Fibroblast of lung (primary cell): ENCODE measurements around the gene WWC1. TPM values are rescaled to one million over a fixed set of nuclear protein-coding genes. Genes with fewer than 3 reads are reported as not detected.

Experiments used
- DNase-seq, 2 donors: peaks; one replicate each; pipeline versions ENCODE4 v3.0.0 to v3.0.0-alpha.2; 2010; ENCODE audit warnings: low read depth in 2 of 2
- H2AFZ ChIP-seq: 2 replicates; pipeline ENCODE4 v1.5.1; 2012; ENCODE audit warnings: low read length, control low read depth, inconsistent platforms
- H3K27ac ChIP-seq: 2 replicates; pipeline ENCODE4 v1.5.1; 2011; ENCODE audit warnings: low read length, control low read depth; ENCODE audit not compliant: insufficient read depth
- H3K27me3 ChIP-seq: 2 replicates; pipeline ENCODE4 v1.5.1; 2011; ENCODE audit warnings: mild to moderate bottlenecking, low read length; ENCODE audit not compliant: control insufficient read depth, insufficient read depth
- H3K36me3 ChIP-seq: 2 replicates; pipeline ENCODE4 v1.5.1; 2011; ENCODE audit warnings: low read length; ENCODE audit not compliant: control insufficient read depth, insufficient read depth
- H3K4me1 ChIP-seq: 2 replicates; pipeline ENCODE4 v1.5.1; 2011; ENCODE audit warnings: low read length; ENCODE audit not compliant: control insufficient read depth, insufficient read depth; ENCODE audit errors: extremely low read depth
- H3K4me2 ChIP-seq: 2 replicates; pipeline ENCODE4 v1.5.1; 2011; ENCODE audit warnings: low read length, control low read depth; ENCODE audit not compliant: insufficient read depth; ENCODE audit errors: extremely low read depth
- H3K4me3 ChIP-seq, 4 experiments: fragments of 200-600 bp in 1 of 4; sonication (generic) in 1 of 4; replicated peaks in 1 of 4; 2 replicates each; pipeline ENCODE4 v1.5.1; 2011 to 2016; ENCODE audit warnings: low read length in 4 of 4, low read depth in 3 of 4, mild to moderate bottlenecking in 3 of 4, control low read depth in 2 of 4, inconsistent platforms in 1 of 4, mixed read lengths in 1 of 4; ENCODE audit not compliant: insufficient read depth in 1 of 4; ENCODE audit errors: control extremely low read depth in 1 of 4
- H3K79me2 ChIP-seq: 2 replicates; pipeline ENCODE4 v1.5.1; 2012; ENCODE audit warnings: mild to moderate bottlenecking, low read length, inconsistent platforms; ENCODE audit not compliant: control insufficient read depth, insufficient read depth
- H3K9ac ChIP-seq: 2 replicates; pipeline ENCODE4 v1.5.1; 2011; ENCODE audit warnings: mild to moderate bottlenecking, low read length, control low read depth; ENCODE audit not compliant: insufficient read depth
- H3K9me3 ChIP-seq: 2 replicates; pipeline ENCODE4 v1.5.1; 2012; ENCODE audit warnings: low read depth, low read length; ENCODE audit not compliant: control insufficient read depth, insufficient read depth
- H4K20me1 ChIP-seq: 2 replicates; pipeline ENCODE4 v1.5.1; 2011; ENCODE audit warnings: low read length; ENCODE audit not compliant: control insufficient read depth, insufficient read depth; ENCODE audit errors: extremely low read depth
- CTCF ChIP-seq, 2 donors: IDR thresholded peaks in 1 of 2; conservative IDR thresholded peaks in 1 of 2; 1 replicate in 1 of 2; 2 replicates in 1 of 2; pipeline ENCODE4 v1.5.1; 2011 to 2012; ENCODE audit warnings: low read length in 2 of 2, control low read depth in 1 of 2, inconsistent platforms in 1 of 2, low read depth in 1 of 2, mild to moderate bottlenecking in 1 of 2
- EZH2 ChIP-seq: IDR thresholded peaks from 2 replicates; pipeline ENCODE4 v1.5.1; 2012; ENCODE audit warnings: low read length, control low read depth, mild to moderate bottlenecking; ENCODE audit errors: missing control alignments
- polyA plus RNA-seq, 2 donors: library from polyadenylated mRNA; depleted of rRNA in 1 of 2; stranded (reverse) in 1 of 2; unstranded in 1 of 2; fragments of >200 nt; gene quantifications; 2 replicates each; pipeline ENCODE4 v1.2.1, GENCODE V29; 2011 to 2012; ENCODE audit warnings: missing spikeins in 1 of 2
- total RNA-seq: library from RNA; depleted of rRNA; stranded (reverse); fragments of >200 nt; gene quantifications from 2 replicates; pipeline ENCODE4 v1.2.1, GENCODE V29; 2014

WWC1 gene
- total and polyA plus RNA-seq, 2 donors (not counting 1 experiment from before 2014, with no cell fraction given) = 2.5 to 3.2 TPM

DNA sequence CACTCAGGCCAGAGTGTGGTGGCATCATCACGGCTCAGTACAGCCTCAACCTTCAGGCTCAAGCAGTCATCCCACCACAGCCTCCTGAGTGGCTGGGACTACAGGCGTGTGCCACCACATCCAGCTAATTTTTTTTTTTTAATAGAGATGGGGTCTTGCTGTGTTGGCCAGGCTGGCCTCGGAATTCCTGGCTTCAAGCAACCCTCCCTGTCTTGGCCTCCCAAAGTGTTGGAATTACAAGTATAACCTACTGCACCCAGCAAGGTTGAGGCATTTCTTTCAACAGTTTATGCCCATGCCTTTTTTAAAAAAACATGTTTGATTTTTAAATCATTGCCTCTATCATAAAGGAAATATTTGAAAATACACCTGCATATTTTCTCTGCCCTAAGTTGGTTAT is 197.6 kb downstream of the WWC1 start:
- Histone ChIP-seq H2AFZ (no peak overlapping the region), H3K4me1 (no peaks in the 10 kb centered on the region), H3K4me3 (no peak overlapping the region), H4K20me1 (no peaks in the 10 kb centered on the region), H3K27me3 (no peaks in the 10 kb centered on the region), H3K9me3 (no peaks in the 10 kb centered on the region), H3K4me2 (no peak overlapping the region), H3K79me2 (peaks cover 30% of the 10 kb centered on the region), H3K27ac (no peak overlapping the region), H3K36me3 (peaks cover 17% of the 10 kb centered on the region), H3K9ac (no peak overlapping the region)
- TF ChIP-seq EZH2 = no peak
- no peak for DNase-seq

GRCh38 chr5:168494057-168494555 is 202.7 kb downstream of the WWC1 start:
- no peak for DNase-seq
- Histone ChIP-seq H3K27me3 (no peaks in the 10 kb centered on the region), H3K4me1 (no peaks in the 10 kb centered on the region), H3K27ac (no peak overlapping the region), H3K9ac (no peak overlapping the region), H2AFZ (no peak overlapping the region), H3K4me3 (no peak overlapping the region), H4K20me1 (no peaks in the 10 kb centered on the region), H3K36me3 (peaks cover 16% of the 10 kb centered on the region), H3K4me2 (no peak overlapping the region), H3K9me3 (no peaks in the 10 kb centered on the region), H3K79me2 (peaks cover 6% of the 10 kb centered on the region)
- TF ChIP-seq EZH2 = no peak
- TF ChIP-seq CTCF (conservative IDR thresholded peaks at IDR 0.05 in 1 of 2, IDR thresholded peaks at IDR 0.05 in 1 of 2; ENCODE audit: low read depth in 1 of 2, low read length in 2 of 2) = no peak

DNA sequence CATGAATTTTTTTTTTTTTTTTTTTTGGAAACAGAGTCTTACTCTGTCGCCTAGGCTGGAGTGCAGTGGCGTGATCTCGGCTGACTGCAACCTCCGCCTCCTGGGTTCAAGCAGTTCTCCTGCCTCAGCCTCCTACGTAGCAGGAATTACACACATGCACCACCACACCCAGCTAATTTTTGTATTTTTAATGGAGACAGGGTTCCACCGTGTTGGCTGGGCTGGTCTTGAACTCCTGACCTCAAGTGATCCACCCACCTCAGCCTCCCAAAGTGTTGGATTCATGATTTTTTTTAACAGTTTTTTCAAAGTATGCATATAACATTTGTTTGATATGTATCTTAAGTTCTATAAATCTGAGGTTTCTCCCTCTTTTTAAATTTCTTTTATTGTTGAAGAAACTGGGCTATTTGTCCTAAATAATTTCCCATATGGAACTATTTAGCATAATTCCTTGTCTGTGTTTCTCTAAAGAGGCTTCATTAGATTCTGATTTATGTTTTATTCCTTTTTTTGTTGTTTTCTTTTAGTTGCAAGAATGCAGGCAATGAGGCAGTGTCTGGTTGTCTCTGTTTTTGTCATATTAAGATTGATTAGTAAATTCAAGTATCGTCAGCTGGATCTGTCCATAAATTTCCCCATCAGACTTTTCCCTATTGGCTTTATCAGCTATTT is 211.3 kb downstream of the WWC1 start:
- no peak overlapping the region for H3K4me2 ChIP-seq
- H3K27ac ChIP-seq = no peak overlapping the region
- DNase-seq = no peak
- H3K27me3 ChIP-seq = no peaks in the 10 kb centered on the region
- no peaks in the 10 kb centered on the region for H4K20me1 ChIP-seq
- no peaks in the 10 kb centered on the region for H3K9me3 ChIP-seq
- H3K9ac ChIP-seq = no peak overlapping the region
- no peaks in the 10 kb centered on the region for H3K4me1 ChIP-seq
- H3K36me3 ChIP-seq = no peaks in the 10 kb centered on the region
- no peak overlapping the region for H3K4me3 ChIP-seq
- no peak overlapping the region for H2AFZ ChIP-seq
- no peaks in the 10 kb centered on the region for H3K79me2 ChIP-seq
- no peak for TF ChIP-seq CTCF (conservative IDR thresholded peaks at IDR 0.05 in 1 of 2, IDR thresholded peaks at IDR 0.05 in 1 of 2; ENCODE audit: low read depth in 1 of 2, low read length in 2 of 2)
- no peak for TF ChIP-seq EZH2
